Panc1 (cell line): ENCODE measurements around the gene MAD1L1. TPM values are rescaled to one million over a fixed set of nuclear protein-coding genes. Genes with fewer than 3 reads are reported as not detected.

ENCODE experiments used
- ATAC-seq: fragments of 200-7000 bp; cut with Tn5 transposase; 2 replicates; pipeline ENCODE4 v1.9.1; 2020; ENCODE audit warnings: mild to moderate bottlenecking, moderate library complexity
- BruUV-seq: library from RNA; stranded (reverse); fragments of 400-500 nt; replicated peaks from 2 replicates; lab custom pipeline; 2021; lab: Mats Ljungman, UMichigan
- CTCF ChIA-PET: fragments of 300-600 bp; sonication (Branson Sonifier 250); formaldehyde crosslinking; loops from one replicate; lab custom pipeline; 2022; ENCODE audit warnings: antibody characterized with exemption; lab: Charles Lee
- POLR2A ChIA-PET: fragments of 300-600 bp; sonication (Branson Sonifier 250); formaldehyde crosslinking; loops from one replicate; lab custom pipeline; 2022; ENCODE audit warnings: antibody characterized with exemption; lab: Charles Lee
- DNase-seq: peaks from one replicate; pipeline ENCODE4 v3.0.0-alpha.2; 2010; ENCODE audit warnings: low read depth, low spot score
- H3K27ac ChIP-seq: 2 replicates; pipeline ENCODE4 v1.5.1; 2011; ENCODE audit warnings: mild to moderate bottlenecking, low read length, inconsistent platforms
- H3K27me3 ChIP-seq: fragments of 200-500 bp; sonication (Bioruptor generic); 2 replicates; pipeline ENCODE4 v1.6.0; 2014; ENCODE audit warnings: low read length, inconsistent platforms; ENCODE audit not compliant: control insufficient read depth, insufficient read depth
- H3K36me3 ChIP-seq: fragments of 200-500 bp; sonication (Bioruptor generic); 2 replicates; pipeline ENCODE4 v1.5.1; 2014; ENCODE audit warnings: inconsistent platforms, mild to moderate bottlenecking, low read length, moderate library complexity; ENCODE audit not compliant: control insufficient read depth, insufficient read depth
- H3K4me1 ChIP-seq: 2 replicates; pipeline ENCODE4 v1.5.1; 2011; ENCODE audit warnings: inconsistent platforms, mild to moderate bottlenecking, low read length, moderate library complexity; ENCODE audit not compliant: control insufficient read depth, insufficient read depth
- H3K4me3 ChIP-seq, 2 experiments: 2 replicates each; pipeline ENCODE4 v1.5.1; 2011 to 2012; ENCODE audit warnings: low read depth in 2 of 2, low read length in 2 of 2, mild to moderate bottlenecking in 2 of 2, inconsistent platforms in 1 of 2, moderate library complexity in 1 of 2
- H3K9me3 ChIP-seq: fragments of 200-500 bp; sonication (Bioruptor generic); 2 replicates; pipeline ENCODE4 v1.5.1; 2014; ENCODE audit warnings: low read depth, mild to moderate bottlenecking, inconsistent platforms, low read length, moderate library complexity; ENCODE audit not compliant: control insufficient read depth, insufficient read depth
- POLR2AphosphoS5 ChIP-seq: IDR thresholded peaks from 2 replicates; pipeline ENCODE4 v1.6.1; 2012; ENCODE audit warnings: mild to moderate bottlenecking, low read depth, low read length, moderate library complexity
- SIN3A ChIP-seq: IDR thresholded peaks from 2 replicates; pipeline ENCODE4 v1.6.1; 2012; ENCODE audit warnings: low read depth, mild to moderate bottlenecking, low read length, moderate library complexity, borderline replicate concordance; ENCODE audit not compliant: insufficient read depth
- TCF7L2 ChIP-seq: IDR thresholded peaks from 2 replicates; pipeline ENCODE4 v1.6.1; 2011; ENCODE audit warnings: mild to moderate bottlenecking, low read depth, low read length, inconsistent platforms
- in situ Hi-C: cut with HindIII; loops from 2 replicates; pipeline ENCODE4 v1.10.0; 2016; ENCODE audit warnings: low sequenced_read_pairs, low pct_unique_long_range_greater_than_20kb
- intact Hi-C: fragments of 100-400 bp; cut with micrococcal nuclease; formaldehyde crosslinking; loops from one replicate; pipeline ENCODE4 v1.10.0; 2022; ENCODE audit not compliant: unreplicated experiment
- total RNA-seq: library from RNA; stranded (reverse); gene quantifications from one replicate; pipeline ENCODE4 v1.2.1, GENCODE V29; 2021; ENCODE audit not compliant: unreplicated experiment
- TF ChIP-seq, protein P1 (sequence below), 2 experiments: IDR thresholded peaks; 2 replicates each; pipeline ENCODE4 v1.6.1; 2011 to 2012; ENCODE audit warnings: low read depth in 2 of 2, control low read depth in 1 of 2, low read length in 1 of 2, mild to moderate bottlenecking in 1 of 2, moderate library complexity in 1 of 2; ENCODE audit not compliant: insufficient read depth in 1 of 2
- TF ChIP-seq, protein P2 (sequence below): fragments of 450-650 bp; IDR thresholded peaks from 2 replicates; pipeline ENCODE4 v1.5.1; 2017; ENCODE audit warnings: mild to moderate bottlenecking

The MAD1L1 gene
- total RNA-seq, 1 experiment from 2014 or later: 70.8 TPM

- TF ChIP-seq POLR2AphosphoS5: no peak
- TF ChIP-seq, protein P1, sequence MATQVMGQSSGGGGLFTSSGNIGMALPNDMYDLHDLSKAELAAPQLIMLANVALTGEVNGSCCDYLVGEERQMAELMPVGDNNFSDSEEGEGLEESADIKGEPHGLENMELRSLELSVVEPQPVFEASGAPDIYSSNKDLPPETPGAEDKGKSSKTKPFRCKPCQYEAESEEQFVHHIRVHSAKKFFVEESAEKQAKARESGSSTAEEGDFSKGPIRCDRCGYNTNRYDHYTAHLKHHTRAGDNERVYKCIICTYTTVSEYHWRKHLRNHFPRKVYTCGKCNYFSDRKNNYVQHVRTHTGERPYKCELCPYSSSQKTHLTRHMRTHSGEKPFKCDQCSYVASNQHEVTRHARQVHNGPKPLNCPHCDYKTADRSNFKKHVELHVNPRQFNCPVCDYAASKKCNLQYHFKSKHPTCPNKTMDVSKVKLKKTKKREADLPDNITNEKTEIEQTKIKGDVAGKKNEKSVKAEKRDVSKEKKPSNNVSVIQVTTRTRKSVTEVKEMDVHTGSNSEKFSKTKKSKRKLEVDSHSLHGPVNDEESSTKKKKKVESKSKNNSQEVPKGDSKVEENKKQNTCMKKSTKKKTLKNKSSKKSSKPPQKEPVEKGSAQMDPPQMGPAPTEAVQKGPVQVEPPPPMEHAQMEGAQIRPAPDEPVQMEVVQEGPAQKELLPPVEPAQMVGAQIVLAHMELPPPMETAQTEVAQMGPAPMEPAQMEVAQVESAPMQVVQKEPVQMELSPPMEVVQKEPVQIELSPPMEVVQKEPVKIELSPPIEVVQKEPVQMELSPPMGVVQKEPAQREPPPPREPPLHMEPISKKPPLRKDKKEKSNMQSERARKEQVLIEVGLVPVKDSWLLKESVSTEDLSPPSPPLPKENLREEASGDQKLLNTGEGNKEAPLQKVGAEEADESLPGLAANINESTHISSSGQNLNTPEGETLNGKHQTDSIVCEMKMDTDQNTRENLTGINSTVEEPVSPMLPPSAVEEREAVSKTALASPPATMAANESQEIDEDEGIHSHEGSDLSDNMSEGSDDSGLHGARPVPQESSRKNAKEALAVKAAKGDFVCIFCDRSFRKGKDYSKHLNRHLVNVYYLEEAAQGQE (IDR thresholded peaks at IDR 0.05; ENCODE audit: insufficient read depth in 1 of 2, low read depth in 2 of 2, low read length in 1 of 2): no peak
- TF ChIP-seq, protein P2, sequence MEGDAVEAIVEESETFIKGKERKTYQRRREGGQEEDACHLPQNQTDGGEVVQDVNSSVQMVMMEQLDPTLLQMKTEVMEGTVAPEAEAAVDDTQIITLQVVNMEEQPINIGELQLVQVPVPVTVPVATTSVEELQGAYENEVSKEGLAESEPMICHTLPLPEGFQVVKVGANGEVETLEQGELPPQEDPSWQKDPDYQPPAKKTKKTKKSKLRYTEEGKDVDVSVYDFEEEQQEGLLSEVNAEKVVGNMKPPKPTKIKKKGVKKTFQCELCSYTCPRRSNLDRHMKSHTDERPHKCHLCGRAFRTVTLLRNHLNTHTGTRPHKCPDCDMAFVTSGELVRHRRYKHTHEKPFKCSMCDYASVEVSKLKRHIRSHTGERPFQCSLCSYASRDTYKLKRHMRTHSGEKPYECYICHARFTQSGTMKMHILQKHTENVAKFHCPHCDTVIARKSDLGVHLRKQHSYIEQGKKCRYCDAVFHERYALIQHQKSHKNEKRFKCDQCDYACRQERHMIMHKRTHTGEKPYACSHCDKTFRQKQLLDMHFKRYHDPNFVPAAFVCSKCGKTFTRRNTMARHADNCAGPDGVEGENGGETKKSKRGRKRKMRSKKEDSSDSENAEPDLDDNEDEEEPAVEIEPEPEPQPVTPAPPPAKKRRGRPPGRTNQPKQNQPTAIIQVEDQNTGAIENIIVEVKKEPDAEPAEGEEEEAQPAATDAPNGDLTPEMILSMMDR: no peak
- TF ChIP-seq TCF7L2: no peak
- in situ Hi-C loops: no loop called here
- no peaks in the 10 kb centered on the region for H3K9me3 ChIP-seq
- no peaks in the 10 kb centered on the region for H3K27me3 ChIP-seq
- peaks cover 9% of the 10 kb centered on the region for H3K36me3 ChIP-seq
- intact Hi-C loops: no loop called here
- no TSS peak for BruUV-seq
- no peak overlapping the region for H3K27ac ChIP-seq
- no peaks in the 10 kb centered on the region for H3K4me1 ChIP-seq
- DNase-seq: no peak
- H3K4me3 ChIP-seq: no peak overlapping the region
- CTCF ChIA-PET: no interaction called here
- POLR2A ChIA-PET: no interaction called here
- ATAC-seq: no peak
Measured at GRCh38 chr7:2208712-2209111, 24.0 kb downstream of the MAD1L1 start.

GRCh38 chr7:2205036-2205780 is 27.5 kb downstream of the MAD1L1 start:
- POLR2A ChIA-PET: no interaction called here
- TF ChIP-seq, protein P1 (IDR thresholded peaks at IDR 0.05; ENCODE audit: insufficient read depth in 1 of 2, low read depth in 2 of 2, low read length in 1 of 2): no peak
- TF ChIP-seq TCF7L2 (no peak), SIN3A (no peak), POLR2AphosphoS5 (no peak)
- TF ChIP-seq, protein P2: no peak
- in situ Hi-C loops: no loop called here
- H3K36me3 ChIP-seq: peaks cover 9% of the 10 kb centered on the region
- H3K27me3 ChIP-seq: no peaks in the 10 kb centered on the region
- BruUV-seq: no TSS peak
- CTCF ChIA-PET: no interaction called here
- H3K9me3 ChIP-seq: no peaks in the 10 kb centered on the region
- DNase-seq: no peak
- no peak overlapping the region for H3K27ac ChIP-seq
- no peaks in the 10 kb centered on the region for H3K4me1 ChIP-seq
- intact Hi-C loops: no loop called here
- H3K4me3 ChIP-seq: no peak overlapping the region
- no peak for ATAC-seq
